ENCODE measurements around the gene RBM26. TPM values are rescaled to one million over a fixed set of nuclear protein-coding genes. Genes with fewer than 3 reads are reported as not detected.

The RBM26 gene
- total and polyA plus RNA-seq, 2 of the 4 experiments (the other 2 are of a cell fraction) = 17.6 to 18.1 TPM

GRCh38 chr13:79341202-79341601 is 64.9 kb downstream of the RBM26 start:
- TF ChIP-seq RCOR1 (IDR thresholded peaks at IDR 0.05; ENCODE audit: insufficient replicate concordance, low read length) = no peak
- TF ChIP-seq MXI1 (IDR thresholded peaks at IDR 0.05; ENCODE audit: borderline replicate concordance, low read depth, low read length) = no peak
- no peak for TF ChIP-seq POLR2A (IDR thresholded peaks at IDR 0.05; ENCODE audit: low read depth, low read length)
- TF ChIP-seq BHLHE40 (IDR thresholded peaks at IDR 0.05; ENCODE audit: low read depth, low read length) = no peak
- no peak for TF ChIP-seq SMC3 (IDR thresholded peaks at IDR 0.05; ENCODE audit: low read depth, low read length)
- TF ChIP-seq CEBPB (IDR thresholded peaks at IDR 0.05; ENCODE audit: low read depth, low read length) = no peak
- TF ChIP-seq ELK1 (IDR thresholded peaks at IDR 0.05; ENCODE audit: borderline replicate concordance, low read depth, low read length) = no peak
- H2AK5ac ChIP-seq (ENCODE audit: low read depth, low read length) = no peak overlapping the region
- no peak overlapping the region for H4K8ac ChIP-seq (ENCODE audit: low read depth in 2 of 2, low read length in 2 of 2)
- no peak overlapping the region for H2BK20ac ChIP-seq (ENCODE audit: low read depth, low read length)
- no peak overlapping the region for H4K5ac ChIP-seq (ENCODE audit: low read depth, low read length)
- in situ Hi-C loops (cut with MboI; ENCODE audit: low sequenced_read_pairs) (no loop called here), intact Hi-C loops (cut with micrococcal nuclease) (no loop called here), dilution Hi-C loops (cut with HindIII; ENCODE audit: low sequenced_read_pairs, unreplicated experiment) (no loop called here)
- no peak overlapping the region for H2BK5ac ChIP-seq (ENCODE audit: low read depth, low read length, poor library complexity, severe bottlenecking)
- WGBS, 2 experiments (ENCODE audit: extremely low coverage in 2 of 2, insufficient read length in 1 of 2) = no CpG with 5 or more reads among the region's 1 CpG
- H3K23ac ChIP-seq (ENCODE audit: low read depth, low read length) = no peak overlapping the region
- H3K9me3 ChIP-seq (ENCODE audit: control insufficient read depth, insufficient read depth, low read length) = no peaks in the 10 kb centered on the region
- H2BK120ac ChIP-seq (ENCODE audit: low read depth, low read length) = no peak overlapping the region
- no peak overlapping the region for H2BK15ac ChIP-seq (ENCODE audit: low read depth, low read length)
- H3K4me2 ChIP-seq (ENCODE audit: low read depth, low read length) = no peak overlapping the region
- no peak overlapping the region for H3K27ac ChIP-seq (ENCODE audit: insufficient read depth, low read length)
- H2AFZ ChIP-seq (replicated peaks; ENCODE audit: low read length, poor library complexity) = no peak overlapping the region
- no peak overlapping the region for H2AK9ac ChIP-seq (replicated peaks; ENCODE audit: low read depth, low read length, poor library complexity)
- no peaks in the 10 kb centered on the region for H4K20me1 ChIP-seq (ENCODE audit: insufficient read depth, low read length)
- H4K91ac ChIP-seq (ENCODE audit: insufficient read depth, low read depth, low read length) = no peak overlapping the region
- ChIA-PET POLR2A (ENCODE audit: unreplicated experiment) (no interaction called here), CTCF (no interaction called here)
- H3K4me3 ChIP-seq (ENCODE audit: insufficient read depth, low read depth, low read length) = no peak overlapping the region
- H3K56ac ChIP-seq (ENCODE audit: extremely low read depth, insufficient read depth, low read length) = no peak overlapping the region
- H3K27me3 ChIP-seq (ENCODE audit: control insufficient read depth, insufficient read depth, low read length) = no peaks in the 10 kb centered on the region
- no TSS peak for BruUV-seq (replicated peaks)
- H3K9me1 ChIP-seq (ENCODE audit: insufficient read depth, low read length) = no peaks in the 10 kb centered on the region
- H3K4ac ChIP-seq (ENCODE audit: low read depth, low read length) = no peak overlapping the region
- no peak overlapping the region for H3K9ac ChIP-seq (ENCODE audit: low read depth, low read length)
- ATAC-seq (ENCODE audit: low read depth) (no peak), DNase-seq (no peak)
- H3K36me3 ChIP-seq (ENCODE audit: control insufficient read depth, insufficient read depth, low read length) = peaks cover 17% of the 10 kb centered on the region
- peaks cover 3% of the 10 kb centered on the region in 2 experiments; a peak in 2 of 4 replicates for H3K79me1 ChIP-seq (ENCODE audit: low read depth in 1 of 2, low read length in 2 of 2)
- no peak overlapping the region for H3K18ac ChIP-seq (ENCODE audit: low read depth, low read length)
- H3K14ac ChIP-seq (replicated peaks; ENCODE audit: low read depth, low read length) = no peak overlapping the region
- no peaks in the 10 kb centered on the region for H3K4me1 ChIP-seq (ENCODE audit: control insufficient read depth, insufficient read depth, low read length)

All from IMR-90 (cell line).